ENCODE data around the gene UBE2QL1.
"Not testable (repeated sequence)": the region's sequence is repeated elsewhere in the genome, so short reads cannot be mapped to it uniquely, and the experiment has no call there.

Gene UBE2QL1

GRCh38 chr5:6503342-6503741 lies 54.7 kb downstream of the UBE2QL1 start:
- no peak for DNase-seq

GRCh38 chr5:6504677-6505415 lies 56.2 kb downstream of the UBE2QL1 start:
- no peak for DNase-seq

GRCh38 chr5:6505416-6505755 lies 56.7 kb downstream of the UBE2QL1 start:
- DNase-seq = no peak

DNA sequence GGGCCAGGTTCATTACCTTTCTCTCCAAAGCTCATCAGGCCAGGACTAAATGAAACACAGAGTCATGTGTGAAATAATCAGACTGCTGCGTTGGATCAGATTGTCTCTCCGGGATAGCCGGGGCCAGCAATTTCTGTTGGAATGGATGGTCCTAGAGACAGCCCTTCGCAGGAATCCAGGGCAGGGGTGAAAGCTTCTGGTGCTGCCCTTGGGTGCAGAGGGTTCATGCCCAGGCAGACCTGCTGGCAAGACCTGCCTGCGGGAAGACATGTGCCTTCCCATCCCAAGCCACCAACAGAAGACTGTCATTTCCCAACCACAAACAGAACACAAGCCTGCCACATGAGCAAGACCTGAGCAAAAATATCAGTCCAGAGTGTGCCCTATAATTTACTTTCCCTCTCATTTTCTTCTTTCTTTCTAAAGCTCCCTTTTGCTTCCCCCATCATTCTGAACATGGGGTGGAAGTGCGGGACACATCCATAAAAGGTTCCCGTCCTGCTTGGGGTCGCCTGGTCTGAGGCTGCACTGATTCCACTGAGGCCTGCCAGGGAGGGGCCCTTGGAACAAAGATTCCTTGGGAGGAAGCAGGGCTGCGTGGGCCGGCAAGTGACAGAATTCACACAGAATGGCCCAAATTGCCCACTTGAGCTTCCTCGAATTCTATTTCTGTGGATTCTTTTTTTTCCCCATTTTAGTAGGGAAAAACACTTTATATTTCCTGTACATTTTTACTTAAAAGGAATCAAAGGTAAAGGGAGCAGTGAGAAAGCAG lies 57.3 kb downstream of the UBE2QL1 start:
- DNase-seq = no peak

- DNase-seq = no peak
Observed at GRCh38 chr5:6506611-6507010, 58.0 kb downstream of the UBE2QL1 start.

GRCh38 chr5:6508931-6509330 lies 60.3 kb downstream of the UBE2QL1 start:
- DNase-seq = no peak

DNA sequence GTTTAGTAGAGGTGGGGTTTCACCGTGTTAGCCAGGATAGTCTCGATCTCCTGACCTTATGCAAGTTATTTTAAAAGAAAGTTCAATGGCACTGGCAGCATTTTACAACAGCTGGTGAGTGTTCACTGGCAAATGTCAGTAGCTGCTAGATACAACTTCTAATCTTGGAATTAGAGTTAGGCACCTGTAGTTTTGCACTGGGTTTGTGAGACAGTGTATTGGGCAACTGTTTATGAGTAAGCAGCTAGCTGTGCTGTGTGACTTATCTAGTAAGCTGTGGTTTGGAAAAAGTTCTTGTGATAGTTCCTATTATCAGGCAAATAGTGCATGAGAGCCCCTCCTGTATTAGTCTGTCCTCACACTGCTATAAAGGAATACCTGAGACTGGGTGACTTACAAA lies 61.5 kb downstream of the UBE2QL1 start:
- no peak for DNase-seq

- DNase-seq = no peak
Observed at GRCh38 chr5:6510973-6511372, 62.3 kb downstream of the UBE2QL1 start.

GRCh38 chr5:6515812-6516211 lies 67.2 kb downstream of the UBE2QL1 start:
- DNase-seq = not testable (repeated sequence)

GRCh38 chr5:6516823-6517222 lies 68.2 kb downstream of the UBE2QL1 start:
- DNase-seq = no peak

DNA sequence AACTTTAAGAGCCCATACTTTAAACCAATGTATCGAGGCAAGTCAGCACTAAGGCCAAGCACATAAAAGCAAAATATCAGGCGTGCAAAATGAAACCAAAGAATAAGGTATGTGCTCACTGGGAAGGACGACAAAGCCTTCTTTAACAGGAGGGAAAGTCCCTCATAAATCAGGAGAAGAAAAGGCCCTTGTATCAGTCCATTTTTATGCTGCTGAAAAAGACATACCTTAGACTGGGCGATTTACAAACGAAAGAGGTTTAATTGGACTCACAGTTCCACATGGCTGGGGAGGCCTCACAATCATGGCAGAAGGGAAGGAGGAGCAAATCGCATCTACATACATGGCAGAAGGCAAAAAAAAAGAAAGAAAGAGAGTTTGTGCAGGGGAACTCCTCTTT lies 68.9 kb downstream of the UBE2QL1 start:
- DNase-seq = no peak

DNA sequence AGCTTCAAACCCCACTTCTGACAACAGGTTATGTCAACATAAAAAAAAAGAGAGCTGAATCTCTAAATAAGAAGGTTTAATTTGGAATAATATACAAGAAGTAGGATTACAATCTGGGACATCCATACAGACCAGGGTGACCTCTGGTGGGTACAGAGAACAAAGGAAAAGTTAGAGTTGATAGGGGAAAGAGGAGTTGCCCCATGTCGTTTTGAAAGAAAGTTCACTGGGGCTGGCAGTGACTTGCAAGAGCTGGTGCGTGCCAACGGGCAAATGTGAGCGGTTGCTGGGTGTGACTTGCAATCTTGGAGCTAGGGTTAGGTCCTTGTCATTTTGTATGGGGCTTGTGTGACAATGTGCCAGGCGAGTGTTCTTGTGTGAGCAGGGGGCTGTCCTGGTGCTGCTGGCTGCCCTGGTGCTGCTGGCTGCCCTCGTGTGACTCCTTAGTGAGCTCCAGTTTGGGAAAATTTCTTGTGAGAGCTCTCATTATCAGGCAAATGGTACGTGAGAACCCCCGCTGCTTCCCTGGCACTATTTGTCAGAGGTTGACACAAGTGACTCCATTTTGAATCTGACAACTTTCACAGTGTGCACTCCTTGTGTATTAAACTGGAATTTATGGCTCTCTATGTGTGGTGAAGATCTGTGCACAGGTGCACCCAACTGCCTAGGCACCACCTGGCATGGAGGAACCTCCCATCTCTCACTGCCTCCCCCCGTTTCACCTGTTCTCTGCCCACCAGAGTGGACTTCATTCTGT lies 69.8 kb downstream of the UBE2QL1 start:
- no peak for DNase-seq

GRCh38 chr5:6520201-6520600 lies 71.5 kb downstream of the UBE2QL1 start:
- no peak for DNase-seq

DNA sequence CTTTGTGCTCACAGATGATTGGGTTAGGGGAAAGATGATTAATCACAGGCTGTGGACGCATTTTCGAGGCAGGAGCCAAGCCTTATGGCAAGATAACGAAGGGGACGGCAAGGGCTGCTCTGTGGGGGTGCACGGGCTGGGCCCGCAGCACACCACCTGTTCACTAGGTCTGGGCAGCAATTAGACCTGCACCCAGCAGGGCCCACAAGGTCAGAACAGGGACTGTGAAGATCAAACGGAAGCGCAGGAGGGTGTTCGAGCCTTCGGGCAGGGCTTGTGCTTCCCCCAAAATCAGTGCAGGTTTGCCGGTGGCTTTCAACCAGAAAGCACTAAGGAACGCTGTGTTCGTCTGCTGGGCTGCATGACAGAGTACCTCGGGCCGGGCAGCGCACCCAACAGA lies 73.7 kb downstream of the UBE2QL1 start:
- no peak for DNase-seq

GRCh38 chr5:6522923-6523322 lies 74.3 kb downstream of the UBE2QL1 start:
- DNase-seq = no peak

DNA sequence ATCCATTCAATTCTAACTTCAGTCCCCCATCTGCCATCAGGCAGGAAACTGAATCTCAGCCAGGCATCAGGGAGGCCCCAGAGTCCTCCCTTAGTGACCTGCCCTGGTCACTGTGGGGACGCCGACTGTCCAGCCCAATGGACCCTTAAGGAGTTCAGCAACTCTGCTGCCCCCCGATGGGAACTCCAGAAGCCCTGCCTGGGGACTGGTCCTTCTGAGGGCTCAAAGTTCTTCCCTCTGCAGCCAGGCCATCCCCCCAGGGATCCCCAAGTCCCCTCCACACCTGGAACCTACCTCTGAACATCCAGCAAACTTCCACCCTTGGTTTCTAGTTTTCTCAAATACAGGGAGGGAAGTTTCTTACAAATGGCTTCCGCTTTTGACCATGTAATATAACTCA lies 76.8 kb downstream of the UBE2QL1 start:
- DNase-seq = no peak

DNA sequence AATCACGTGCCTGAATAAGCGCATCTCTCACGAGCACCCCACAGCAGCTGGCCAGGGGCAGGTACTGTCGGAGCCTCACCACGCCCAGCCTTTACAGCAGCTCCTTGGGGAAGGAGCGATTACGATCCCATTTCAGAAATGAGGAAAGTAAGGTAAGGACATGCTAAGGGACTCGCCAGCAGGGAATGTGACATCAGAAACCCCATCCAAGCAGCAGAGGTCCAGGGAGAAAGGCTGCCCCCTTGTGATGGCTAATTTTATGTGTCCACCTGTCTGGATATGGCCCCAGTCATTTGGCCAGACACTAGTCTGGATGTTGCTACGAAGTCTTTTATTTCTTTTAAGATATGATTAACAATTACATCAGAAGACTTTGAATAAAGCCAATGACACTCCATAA lies 77.3 kb downstream of the UBE2QL1 start:
- peak; percentile 15 for DNase-seq

DNA sequence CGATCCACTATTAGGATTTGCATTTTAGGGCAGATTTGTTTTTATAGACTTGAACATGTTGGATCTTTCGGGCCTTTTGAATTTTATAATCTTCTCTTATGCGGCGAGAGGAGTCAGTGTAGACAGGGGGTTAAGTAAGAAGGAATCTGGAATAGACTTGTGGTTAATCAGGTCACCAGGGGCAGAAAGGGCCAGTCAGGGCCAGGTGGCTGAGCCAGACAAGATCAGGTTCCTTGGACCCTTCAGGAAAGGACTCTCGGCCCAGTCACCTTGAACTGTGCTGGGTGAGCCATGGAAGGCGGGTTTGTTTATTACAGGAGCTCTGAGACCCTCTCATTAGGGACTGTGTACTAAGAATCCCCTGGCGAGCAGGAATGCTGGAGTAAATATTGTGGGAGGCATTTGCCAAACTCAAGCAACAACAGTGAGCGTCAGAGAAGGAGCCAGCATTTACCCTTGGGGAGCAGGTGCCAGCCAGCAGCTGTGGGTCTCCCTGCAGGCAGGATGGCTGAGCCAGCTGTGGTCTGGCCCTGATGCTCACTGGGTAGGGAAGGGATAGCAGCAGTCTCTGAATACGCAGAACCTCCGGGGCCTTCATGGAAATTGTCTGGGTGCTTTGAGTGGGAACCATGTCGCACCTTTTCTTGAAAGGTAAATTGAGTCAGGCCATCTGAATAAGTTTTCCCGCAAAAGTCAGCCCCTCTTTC lies 79.2 kb downstream of the UBE2QL1 start:
- DNase-seq = no peak

GRCh38 chr5:6535594-6535993 lies 86.9 kb downstream of the UBE2QL1 start:
- DNase-seq = no peak

- no peak for DNase-seq
Observed at GRCh38 chr5:6539060-6539459, 90.4 kb downstream of the UBE2QL1 start.

DNA sequence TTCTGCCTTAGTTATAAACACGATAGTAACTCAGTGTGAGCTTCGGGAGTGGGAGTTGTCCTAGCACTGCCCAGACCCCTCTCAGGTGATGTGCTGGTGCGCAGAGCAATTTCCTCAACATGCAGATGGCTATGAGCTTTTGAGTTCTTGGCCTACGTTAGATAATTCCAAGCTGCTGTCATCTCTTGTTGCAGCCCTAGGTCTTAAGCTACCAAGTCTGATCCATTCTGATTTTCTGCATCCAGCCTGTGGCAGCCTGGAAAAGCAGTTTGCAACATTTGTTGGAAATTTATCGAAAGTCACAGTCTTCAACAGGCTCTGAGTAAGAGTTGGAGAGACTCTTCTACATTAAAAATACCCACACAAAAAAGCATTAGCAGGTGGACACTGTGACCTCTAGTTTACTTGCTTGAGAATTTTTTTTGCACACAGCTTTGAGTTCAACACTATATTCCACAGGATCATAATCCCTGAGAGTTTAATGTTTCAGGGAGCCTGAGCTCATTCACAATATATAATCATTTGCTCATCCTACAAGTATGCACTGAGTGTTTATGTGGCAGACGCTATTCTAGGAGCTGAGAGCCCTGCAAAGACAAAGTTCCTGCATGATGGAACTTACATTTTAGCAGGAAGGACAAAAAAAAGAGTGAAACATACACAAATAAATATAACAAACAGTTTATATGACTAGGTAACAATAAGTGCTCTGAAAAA lies 91.6 kb downstream of the UBE2QL1 start:
- DNase-seq = no peak

- no peak for DNase-seq
Observed at GRCh38 chr5:6541256-6542013, 92.8 kb downstream of the UBE2QL1 start.

Measured in RPMI8226 (cell line).